GM15510 (cell line): ENCODE data around the gene KYNU.

Source experiments
- POLR2A ChIP-seq: IDR thresholded peaks from 3 replicates; pipeline ENCODE4 v1.6.1; 2011; ENCODE audit warnings: borderline replicate concordance; ENCODE audit not compliant: insufficient read length; ENCODE audit errors: extremely low read depth

Gene KYNU

DNA sequence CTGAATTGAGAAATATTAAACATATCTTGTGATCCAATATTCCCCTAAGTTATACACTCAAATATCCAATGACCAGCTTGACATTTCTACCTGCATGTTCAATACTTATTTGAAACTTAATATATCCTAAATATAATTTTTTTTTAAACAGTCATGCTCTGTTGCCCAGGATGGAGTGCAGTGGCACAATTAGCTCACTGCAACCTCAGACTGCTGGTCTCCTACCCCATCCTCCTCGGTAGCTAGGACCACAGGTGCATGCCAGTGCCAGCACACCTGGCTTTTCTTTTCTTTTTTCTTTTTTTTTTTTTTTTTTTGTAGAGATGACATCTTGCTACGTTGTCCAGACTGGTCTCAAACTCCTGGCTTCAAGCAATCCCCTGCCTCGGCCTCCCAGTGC lies 4.2 kb downstream of the KYNU start:
- no peak for TF ChIP-seq POLR2A

DNA sequence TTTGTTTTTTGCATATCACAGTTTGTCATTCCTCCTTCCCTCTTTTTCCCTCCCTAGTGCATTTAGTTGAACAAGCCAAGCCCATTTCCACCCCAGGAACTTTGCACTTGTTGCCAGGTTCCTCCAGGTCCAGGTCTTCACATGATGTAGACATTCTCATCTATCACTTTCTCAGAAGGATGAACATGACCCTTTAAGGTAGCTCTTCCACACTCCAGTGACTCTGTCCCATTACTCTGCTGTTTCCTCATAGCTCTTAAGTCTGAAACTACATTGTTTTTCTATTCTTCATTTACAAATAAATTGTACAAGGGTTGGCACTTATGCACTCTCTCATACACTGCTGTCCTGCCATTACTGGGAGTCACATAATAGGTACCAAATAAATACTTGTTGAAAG lies 6.1 kb downstream of the KYNU start:
- no peak for TF ChIP-seq POLR2A

DNA sequence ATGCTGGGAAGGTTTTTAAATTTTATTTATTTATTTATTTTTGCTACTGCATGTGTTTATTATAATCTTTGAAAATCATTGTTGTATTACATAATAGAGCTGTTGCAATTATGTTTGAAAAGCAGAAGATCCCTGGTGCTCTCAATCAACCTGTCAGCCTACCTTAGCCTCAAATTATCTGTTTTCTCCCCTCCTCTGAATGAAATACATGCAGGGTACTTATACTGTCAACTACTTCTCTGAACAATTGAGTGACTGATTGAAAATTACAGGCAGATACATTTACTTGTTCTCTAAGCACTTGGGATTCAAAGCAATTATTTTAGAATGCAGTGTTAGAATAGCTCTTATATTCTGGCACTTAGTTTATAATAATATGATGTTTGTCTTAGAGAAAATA lies 8.1 kb downstream of the KYNU start:
- TF ChIP-seq POLR2A, result no peak

GRCh38 chr2:142892715-142893114 lies 15.3 kb downstream of the KYNU start:
- TF ChIP-seq POLR2A, result no peak

- no peak for TF ChIP-seq POLR2A
Observed at GRCh38 chr2:142893241-142893640, 15.8 kb downstream of the KYNU start.

DNA sequence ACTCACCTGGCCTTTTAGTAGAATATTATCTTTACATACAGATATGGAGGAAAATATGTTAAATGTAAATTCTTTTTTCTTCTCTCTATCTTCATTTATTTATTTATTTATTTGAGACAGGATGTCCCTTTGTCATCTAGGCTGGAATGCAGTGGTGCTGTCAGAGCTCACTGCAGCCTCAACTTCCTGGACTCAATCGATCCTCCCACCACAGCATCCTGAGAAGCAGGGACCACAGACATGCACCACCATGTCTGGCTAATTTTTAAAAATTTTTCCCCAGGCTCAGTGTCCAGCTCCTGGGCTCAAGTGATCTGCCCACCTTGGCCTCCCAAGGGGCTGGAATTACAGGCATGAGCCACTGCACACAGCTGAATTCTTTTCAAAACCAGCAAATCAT lies 20.3 kb downstream of the KYNU start:
- TF ChIP-seq POLR2A, result no peak

DNA sequence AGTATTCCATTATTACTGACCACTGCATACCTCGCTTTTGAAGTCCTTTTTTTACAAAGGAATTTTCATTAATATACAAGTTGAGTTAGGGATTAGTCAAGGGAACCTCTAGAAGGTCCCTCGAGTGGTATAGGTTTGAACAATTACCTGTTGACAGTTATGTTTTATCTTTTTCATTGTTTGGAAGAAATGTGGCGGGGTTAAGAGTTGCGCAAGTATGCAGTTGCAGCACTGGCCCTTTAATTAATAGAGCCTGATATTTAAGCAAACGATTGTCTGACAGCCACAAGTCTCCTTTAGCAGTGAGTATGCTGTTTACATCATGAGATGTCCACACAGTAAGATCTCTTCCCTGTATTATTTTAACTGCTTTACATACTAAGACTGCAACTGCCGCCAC lies 24.3 kb downstream of the KYNU start:
- TF ChIP-seq POLR2A, result no peak

- no peak for TF ChIP-seq POLR2A
Observed at GRCh38 chr2:142907653-142908052, 30.2 kb downstream of the KYNU start.

DNA sequence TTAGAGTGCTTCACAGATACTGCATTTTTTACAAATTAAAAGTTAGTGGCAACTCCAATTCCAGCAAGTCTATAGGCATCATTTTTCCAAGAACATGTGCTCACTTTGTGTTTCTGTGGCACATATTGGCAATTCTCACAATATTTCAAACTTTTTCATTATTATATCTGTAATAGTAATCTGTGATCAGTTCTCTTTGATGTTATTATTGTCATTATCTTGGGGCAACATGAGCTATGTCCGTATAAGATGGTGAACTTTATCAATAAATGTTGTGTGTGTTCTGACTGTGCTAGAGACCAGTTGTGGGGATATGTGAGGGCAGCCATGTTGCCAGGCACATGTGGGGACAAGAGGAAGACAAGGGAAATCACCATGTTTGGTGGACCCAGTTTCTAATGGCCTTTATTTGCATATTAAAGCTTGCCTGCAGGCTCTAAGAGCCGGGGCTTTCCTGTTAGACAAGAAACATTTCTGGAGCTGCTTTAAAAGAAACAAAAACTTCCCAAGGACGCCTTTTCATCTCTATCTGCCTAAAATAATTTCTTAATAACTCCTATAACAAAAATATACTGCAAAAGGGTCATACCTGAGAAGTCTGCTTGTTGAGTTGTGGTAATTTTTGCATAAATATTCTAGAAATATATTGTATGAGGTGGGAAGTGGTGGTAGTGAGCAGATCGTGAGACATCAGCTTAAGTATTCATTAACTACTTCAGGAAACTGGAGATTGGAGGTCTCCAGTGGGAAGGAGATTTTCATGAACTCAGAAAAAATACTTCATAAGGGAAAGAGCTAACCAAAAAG lies 37.2 kb downstream of the KYNU start:
- TF ChIP-seq POLR2A, result peak; percentile 22

- no peak for TF ChIP-seq POLR2A
Observed at GRCh38 chr2:142915502-142915901, 38.0 kb downstream of the KYNU start.

DNA sequence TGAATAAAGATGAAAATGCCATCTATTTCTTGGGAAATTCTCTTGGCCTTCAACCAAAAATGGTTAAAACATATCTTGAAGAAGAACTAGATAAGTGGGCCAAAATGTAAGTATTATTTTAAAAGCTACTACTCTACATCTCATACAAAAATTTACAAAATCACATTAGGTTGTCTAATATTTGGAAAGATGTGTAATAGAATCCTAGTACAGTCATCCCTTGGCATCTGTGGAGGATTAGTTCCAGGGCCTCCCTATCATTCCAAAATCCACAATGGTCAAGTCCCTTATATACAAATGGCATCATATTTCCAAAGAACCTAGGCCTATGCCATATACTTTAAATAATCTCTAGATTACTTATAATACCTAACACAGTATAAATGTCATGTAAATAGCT lies 41.2 kb downstream of the KYNU start:
- no peak for TF ChIP-seq POLR2A

DNA sequence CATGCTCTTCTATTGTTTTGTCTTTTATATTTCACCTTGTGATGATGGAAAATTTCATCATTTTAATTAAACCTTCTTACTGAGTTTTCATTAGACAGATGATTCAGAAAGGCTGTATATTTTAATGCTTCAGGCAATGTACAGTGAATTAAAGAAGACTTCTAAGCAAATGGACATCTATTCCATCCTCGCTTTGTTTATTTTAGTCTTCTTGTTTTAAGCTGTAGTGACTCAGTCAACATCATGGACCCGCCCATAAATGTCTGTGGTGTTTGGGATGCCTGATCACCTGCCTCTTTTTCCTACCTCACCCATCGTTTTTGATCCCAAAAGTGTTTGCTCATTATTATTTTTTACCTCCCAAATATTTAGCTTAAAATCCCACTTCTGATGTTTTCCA lies 43.1 kb downstream of the KYNU start:
- TF ChIP-seq POLR2A, result no peak

GRCh38 chr2:142926445-142926844 lies 49.0 kb downstream of the KYNU start:
- no peak for TF ChIP-seq POLR2A

DNA sequence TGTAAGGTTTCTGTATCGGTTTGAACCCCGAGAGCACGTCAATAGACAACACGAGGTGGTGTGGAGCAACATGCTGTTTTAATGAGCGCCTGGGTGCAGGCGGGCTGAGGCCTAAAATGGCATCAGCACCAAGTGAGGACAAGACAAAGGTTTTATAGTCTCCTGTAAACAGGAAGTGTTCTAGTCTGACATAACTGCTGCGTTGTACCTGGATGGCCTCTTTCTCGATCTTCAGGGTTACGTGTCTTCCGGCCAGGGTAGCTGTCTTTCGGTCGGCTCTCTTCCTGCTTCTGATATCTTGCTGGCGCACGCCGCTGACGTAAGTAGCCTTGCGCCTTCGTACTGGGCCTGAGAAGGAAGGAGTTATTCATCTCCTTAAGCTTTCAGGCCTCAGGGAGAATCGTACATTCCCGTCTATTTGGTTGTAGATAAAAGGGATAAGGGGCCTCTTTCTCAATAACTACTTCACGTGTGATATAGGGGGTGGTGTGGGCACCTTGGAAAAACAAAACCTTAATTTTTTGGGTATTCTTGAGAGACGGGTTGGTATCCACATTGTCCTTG lies 53.5 kb downstream of the KYNU start:
- no peak for TF ChIP-seq POLR2A

GRCh38 chr2:142933916-142934315 lies 56.5 kb downstream of the KYNU start:
- TF ChIP-seq POLR2A, result no peak

GRCh38 chr2:142935563-142936089 lies 58.2 kb downstream of the KYNU start:
- TF ChIP-seq POLR2A, result no peak
